Colonic mucosa (tissue), 4 donors: ENCODE results near the gene B3GALT4. TPM values are rescaled to one million over a fixed set of nuclear protein-coding genes. Genes with fewer than 3 reads are reported as not detected.

Experiments
- DNase-seq: peaks from one replicate; pipeline ENCODE4 v3.0.0-alpha.2; 2020
- H3K27ac ChIP-seq: fragments of 200-600 bp; one replicate; pipeline ENCODE4 v1.8.0; 2021
- H3K27me3 ChIP-seq: fragments of 200-600 bp; one replicate; pipeline ENCODE4 v1.8.0; 2021
- H3K36me3 ChIP-seq: fragments of 200-600 bp; one replicate; pipeline ENCODE4 v1.8.0; 2021
- H3K4me1 ChIP-seq: fragments of 200-600 bp; one replicate; pipeline ENCODE4 v1.8.0; 2021; ENCODE audit warnings: mild to moderate bottlenecking
- H3K4me3 ChIP-seq: fragments of 200-600 bp; one replicate; pipeline ENCODE4 v1.8.0; 2021
- H3K9ac ChIP-seq, 2 donors: one replicate each; pipeline ENCODE4 v1.7.0; 2013; ENCODE audit warnings: control low read depth in 2 of 2, low read depth in 2 of 2, low read length in 2 of 2
- H3K9me3 ChIP-seq: fragments of 200-600 bp; one replicate; pipeline ENCODE4 v1.8.0; 2021
- intact Hi-C: fragments of 100-400 bp; cut with DNase I; formaldehyde crosslinking; loops from one replicate; pipeline ENCODE4 v1.14.1; 2022
- total RNA-seq, 2 donors: library from RNA; stranded (reverse); fragmentation: NEBNext Ultra II Directional in 1 of 2; extraction: Animal tissue kit (Norgen Biotek cat#: 25700) in 1 of 2; gene quantifications; one replicate each; pipeline ENCODE4 v1.2.1, GENCODE V29; 2021
- TF ChIP-seq, protein P1 (sequence below): fragments of 200-600 bp; IDR thresholded peaks from one replicate; pipeline ENCODE4 v1.8.0; 2022; ENCODE audit warnings: antibody characterized with exemption, mild to moderate bottlenecking
- donor health status: healthy.
- donor health status: DM: no; HTN: no; CAD: no.
- donor health status: DM: no; HTN: no; CAD: no.

B3GALT4 gene
- total RNA-seq, 2 donors from 2014 or later = 22.0 to 26.4 TPM

DNA sequence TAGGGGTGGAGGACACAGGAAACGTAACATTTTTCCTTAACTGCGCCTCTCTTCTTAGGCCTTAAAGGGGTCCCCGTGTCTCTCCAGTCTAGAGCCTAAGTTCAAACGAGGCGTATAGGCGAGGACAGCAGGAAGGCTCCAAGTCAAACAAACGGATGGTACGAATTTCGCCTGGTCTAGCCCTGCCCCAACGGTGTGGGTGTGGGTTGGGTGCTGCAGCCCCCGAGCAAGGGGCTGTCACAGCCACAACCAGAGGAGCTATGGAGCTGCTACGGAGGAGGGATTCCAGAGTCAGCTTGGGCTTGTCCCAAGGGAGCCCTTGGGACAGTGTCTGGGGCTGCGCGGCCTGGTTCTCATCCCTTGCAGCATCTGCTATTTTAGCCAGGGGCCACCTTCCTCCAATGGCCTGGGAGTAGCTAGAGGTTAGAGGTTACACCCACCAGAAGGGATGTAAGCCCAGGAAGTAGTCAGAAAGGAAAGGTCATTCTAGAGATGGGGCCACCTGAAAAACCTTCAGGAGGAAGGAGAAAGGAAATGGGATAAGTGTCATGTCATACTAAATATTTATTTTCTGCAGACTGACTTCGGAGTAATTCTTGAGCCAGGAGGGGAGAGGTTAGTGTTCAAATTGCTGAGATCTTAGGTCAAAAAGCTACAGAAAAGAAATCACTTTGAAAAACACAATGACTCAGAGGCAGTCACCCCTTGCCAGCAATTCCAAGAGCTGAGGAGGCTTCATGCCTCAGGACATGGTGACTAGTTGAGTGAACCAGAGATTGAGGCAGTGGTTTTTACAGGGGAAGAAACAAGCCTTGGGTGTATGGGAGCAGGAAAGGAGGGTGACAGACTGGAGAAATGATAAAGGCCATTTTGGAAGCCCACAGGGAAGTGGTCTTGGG, 26.9 kb upstream of the B3GALT4 start:
- peak overlapping the region; percentile 91 for H3K27ac ChIP-seq
- H3K4me1 ChIP-seq = peaks cover 5% of the 10 kb centered on the region
- no peaks in the 10 kb centered on the region for H3K36me3 ChIP-seq
- peak overlapping the region; percentile 54 for H3K4me3 ChIP-seq
- H3K27me3 ChIP-seq = no peaks in the 10 kb centered on the region
- H3K9me3 ChIP-seq = no peaks in the 10 kb centered on the region
- peak; percentile 32 for DNase-seq
- H3K9ac ChIP-seq = peak overlapping the region; percentile 93 to 95
- TF ChIP-seq, protein P1, sequence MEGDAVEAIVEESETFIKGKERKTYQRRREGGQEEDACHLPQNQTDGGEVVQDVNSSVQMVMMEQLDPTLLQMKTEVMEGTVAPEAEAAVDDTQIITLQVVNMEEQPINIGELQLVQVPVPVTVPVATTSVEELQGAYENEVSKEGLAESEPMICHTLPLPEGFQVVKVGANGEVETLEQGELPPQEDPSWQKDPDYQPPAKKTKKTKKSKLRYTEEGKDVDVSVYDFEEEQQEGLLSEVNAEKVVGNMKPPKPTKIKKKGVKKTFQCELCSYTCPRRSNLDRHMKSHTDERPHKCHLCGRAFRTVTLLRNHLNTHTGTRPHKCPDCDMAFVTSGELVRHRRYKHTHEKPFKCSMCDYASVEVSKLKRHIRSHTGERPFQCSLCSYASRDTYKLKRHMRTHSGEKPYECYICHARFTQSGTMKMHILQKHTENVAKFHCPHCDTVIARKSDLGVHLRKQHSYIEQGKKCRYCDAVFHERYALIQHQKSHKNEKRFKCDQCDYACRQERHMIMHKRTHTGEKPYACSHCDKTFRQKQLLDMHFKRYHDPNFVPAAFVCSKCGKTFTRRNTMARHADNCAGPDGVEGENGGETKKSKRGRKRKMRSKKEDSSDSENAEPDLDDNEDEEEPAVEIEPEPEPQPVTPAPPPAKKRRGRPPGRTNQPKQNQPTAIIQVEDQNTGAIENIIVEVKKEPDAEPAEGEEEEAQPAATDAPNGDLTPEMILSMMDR = no peak
- intact Hi-C loops = loop anchor here (2.0 to 5.0 kb wide), 3 partner anchors 88 to 235 kb away; no protein-coding TSS in a partner anchor

DNA sequence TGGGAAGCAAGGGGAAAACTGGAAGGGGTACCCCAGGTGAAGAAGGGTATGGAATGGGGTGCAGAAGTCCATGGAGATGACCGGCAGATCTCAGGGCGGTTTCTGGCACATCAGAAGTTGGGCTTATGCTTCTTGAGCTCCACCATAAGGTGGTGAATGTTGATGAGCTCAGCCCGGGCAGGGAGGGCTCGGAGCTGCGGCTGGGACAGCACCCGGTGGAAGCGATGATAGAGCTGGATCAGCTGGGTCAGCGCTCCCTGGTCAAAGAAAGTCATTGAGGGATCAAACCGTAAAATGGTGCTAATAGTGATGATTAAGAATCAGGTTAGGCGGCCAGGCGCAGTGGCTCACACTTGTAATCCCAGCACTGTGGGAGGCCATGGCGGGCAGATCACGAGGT, 26.2 kb upstream of the B3GALT4 start:
- TF ChIP-seq, protein P1 = no peak
- DNase-seq = no peak
- no peak overlapping the region for H3K9ac ChIP-seq

DNA sequence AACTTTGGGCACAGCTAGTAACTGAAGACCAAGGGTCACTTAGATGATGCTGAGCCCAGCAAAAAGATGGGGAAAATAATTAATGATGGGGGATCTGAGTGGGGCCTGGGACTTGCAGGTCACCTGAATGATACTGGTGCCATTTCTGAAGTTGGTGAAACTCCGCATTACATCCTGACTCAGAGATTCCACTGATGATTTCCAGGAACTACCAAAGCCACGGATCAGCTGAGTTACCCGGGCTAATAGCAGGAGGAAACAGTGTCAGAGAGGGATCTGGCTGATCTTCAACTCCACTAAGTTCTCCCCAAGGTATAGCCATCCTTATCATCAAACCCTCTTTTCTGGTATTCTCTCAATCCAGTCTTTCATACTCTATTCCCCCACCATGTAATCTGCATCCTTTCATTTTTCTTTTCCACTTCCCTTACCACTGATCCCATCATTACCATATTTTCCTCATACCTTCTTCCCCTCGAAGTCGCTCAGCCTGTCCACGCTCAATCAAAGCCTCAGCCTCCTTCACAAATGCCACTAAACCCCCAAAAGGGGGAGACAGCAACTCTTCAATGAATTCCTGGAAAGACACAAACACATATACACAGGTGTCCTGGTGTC, 25.4 kb upstream of the B3GALT4 start:
- no peak for DNase-seq
- no peak overlapping the region for H3K9ac ChIP-seq
- H3K27ac ChIP-seq = no peak overlapping the region
- TF ChIP-seq, protein P1 = no peak
- no peaks in the 10 kb centered on the region for H3K9me3 ChIP-seq
- H3K27me3 ChIP-seq = no peaks in the 10 kb centered on the region
- no peak overlapping the region for H3K4me3 ChIP-seq
- intact Hi-C loops = no loop called here
- H3K36me3 ChIP-seq = no peaks in the 10 kb centered on the region
- H3K4me1 ChIP-seq = peaks cover 5% of the 10 kb centered on the region

More for the DNA sequence above, 26.2 kb upstream of the B3GALT4 start:
- H3K36me3 ChIP-seq = no peaks in the 10 kb centered on the region
- H3K4me1 ChIP-seq = peaks cover 5% of the 10 kb centered on the region
- no peak overlapping the region for H3K4me3 ChIP-seq
- intact Hi-C loops = no loop called here
- no peaks in the 10 kb centered on the region for H3K9me3 ChIP-seq
- H3K27ac ChIP-seq = no peak overlapping the region
- no peaks in the 10 kb centered on the region for H3K27me3 ChIP-seq

DNA sequence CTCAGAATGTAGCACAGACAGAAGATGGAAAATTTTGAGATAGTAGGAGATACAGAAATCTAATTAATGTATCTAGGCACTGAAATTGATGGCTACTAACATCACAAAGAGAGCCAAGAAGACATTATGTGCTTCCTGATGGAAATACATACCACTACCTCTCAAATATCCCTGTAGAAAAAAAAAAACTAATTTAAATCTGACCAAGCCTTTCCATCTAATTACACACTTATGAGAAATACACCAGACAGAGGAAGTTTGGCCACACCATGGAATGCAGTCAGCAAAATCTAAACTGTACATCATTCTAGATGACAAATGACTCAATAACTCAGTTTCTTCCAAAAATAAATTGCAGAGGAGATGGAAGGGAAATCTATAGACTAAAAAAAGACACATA, 24.2 kb upstream of the B3GALT4 start:
- H3K4me1 ChIP-seq = peaks cover 5% of the 10 kb centered on the region
- intact Hi-C loops = no loop called here
- DNase-seq = no peak
- no peaks in the 10 kb centered on the region for H3K9me3 ChIP-seq
- H3K4me3 ChIP-seq = no peak overlapping the region
- H3K9ac ChIP-seq = no peak overlapping the region
- no peaks in the 10 kb centered on the region for H3K27me3 ChIP-seq
- no peaks in the 10 kb centered on the region for H3K36me3 ChIP-seq
- no peak overlapping the region for H3K27ac ChIP-seq
- TF ChIP-seq, protein P1 = no peak

DNA sequence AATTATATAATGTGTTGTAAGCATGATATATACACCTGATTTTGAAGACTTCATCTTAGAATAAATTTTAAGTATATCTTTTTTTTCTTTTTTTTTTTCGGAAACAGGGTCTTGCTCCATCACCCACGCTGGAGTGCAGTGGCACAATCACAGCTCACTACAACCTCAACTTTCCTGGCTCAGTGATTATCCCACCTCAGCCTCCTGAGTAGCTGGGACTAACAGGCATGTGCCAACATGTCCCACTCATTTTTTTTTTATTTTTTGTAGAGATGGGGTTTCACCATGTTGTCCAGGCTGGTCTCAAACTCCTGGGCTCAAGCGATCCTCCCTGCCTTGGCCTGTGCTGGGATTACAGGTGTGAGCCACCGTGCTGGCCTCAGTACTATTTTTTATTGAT, 22.3 kb upstream of the B3GALT4 start:
- intact Hi-C loops = no loop called here
- Histone ChIP-seq H3K4me1 (peaks cover 5% of the 10 kb centered on the region), H3K36me3 (no peaks in the 10 kb centered on the region), H3K9ac (no peak overlapping the region), H3K27me3 (no peaks in the 10 kb centered on the region), H3K4me3 (no peak overlapping the region), H3K27ac (no peak overlapping the region), H3K9me3 (no peaks in the 10 kb centered on the region)
- TF ChIP-seq, protein P1 = no peak
- DNase-seq = no peak
